ENCODE results near the gene RRBP1. TPM values are rescaled to one million over a fixed set of nuclear protein-coding genes. Genes with fewer than 3 reads are reported as not detected.

RRBP1 gene
- total RNA-seq, 1 donor from 2014 or later = 65.0 TPM

- Histone ChIP-seq H3K36me3 (ENCODE audit: control insufficient read depth, insufficient read depth, low read length) (peaks cover 58% of the 10 kb centered on the region), H3K4me3 (ENCODE audit: low read depth, low read length) (no peak overlapping the region), H3K27me3 (ENCODE audit: control insufficient read depth, insufficient read depth, low read length) (no peaks in the 10 kb centered on the region)
- DNase-seq (ENCODE audit: low read depth) = no peak
- FAIRE-seq = no peak
- TF ChIP-seq CTCF (IDR thresholded peaks at IDR 0.05; ENCODE audit: insufficient read depth, low read length, severe bottlenecking) = no peak
These were observed 47.2 kb downstream of the RRBP1 start for GRCh38 chr20:17634661-17635331.

- Histone ChIP-seq H3K36me3 (ENCODE audit: control insufficient read depth, insufficient read depth, low read length) (peaks cover 58% of the 10 kb centered on the region), H3K4me3 (ENCODE audit: low read depth, low read length) (no peak overlapping the region), H3K27me3 (ENCODE audit: control insufficient read depth, insufficient read depth, low read length) (no peaks in the 10 kb centered on the region)
- TF ChIP-seq CTCF (IDR thresholded peaks at IDR 0.05; ENCODE audit: insufficient read depth, low read length, severe bottlenecking) = no peak
- DNase-seq (ENCODE audit: low read depth) = no peak
- no peak for FAIRE-seq
These were observed 48.1 kb downstream of the RRBP1 start for GRCh38 chr20:17633850-17634500.

- DNase-seq (ENCODE audit: low read depth) (no peak), FAIRE-seq (peak; percentile 68)
- Histone ChIP-seq H3K27me3 (ENCODE audit: control insufficient read depth, insufficient read depth, low read length) (no peaks in the 10 kb centered on the region), H3K4me3 (ENCODE audit: low read depth, low read length) (no peak overlapping the region), H3K36me3 (ENCODE audit: control insufficient read depth, insufficient read depth, low read length) (peaks cover 59% of the 10 kb centered on the region)
- TF ChIP-seq CTCF (IDR thresholded peaks at IDR 0.05; ENCODE audit: insufficient read depth, low read length, severe bottlenecking) = no peak
These were observed 48.7 kb downstream of the RRBP1 start for GRCh38 chr20:17633221-17633849.

GRCh38 chr20:17631576-17632319, 50.3 kb downstream of the RRBP1 start:
- no peak for FAIRE-seq
- Histone ChIP-seq H3K4me3 (ENCODE audit: low read depth, low read length) (no peak overlapping the region), H3K36me3 (ENCODE audit: control insufficient read depth, insufficient read depth, low read length) (peaks cover 63% of the 10 kb centered on the region), H3K27me3 (ENCODE audit: control insufficient read depth, insufficient read depth, low read length) (no peaks in the 10 kb centered on the region)
- no peak for TF ChIP-seq CTCF (IDR thresholded peaks at IDR 0.05; ENCODE audit: insufficient read depth, low read length, severe bottlenecking)
- no peak for DNase-seq (ENCODE audit: low read depth)

GRCh38 chr20:17630806-17631195, 51.2 kb downstream of the RRBP1 start:
- DNase-seq (ENCODE audit: low read depth) (no peak), FAIRE-seq (no peak)
- no peak for TF ChIP-seq CTCF (IDR thresholded peaks at IDR 0.05; ENCODE audit: insufficient read depth, low read length, severe bottlenecking)
- peaks cover 58% of the 10 kb centered on the region for H3K36me3 ChIP-seq (ENCODE audit: control insufficient read depth, insufficient read depth, low read length)
- H3K27me3 ChIP-seq (ENCODE audit: control insufficient read depth, insufficient read depth, low read length) = no peaks in the 10 kb centered on the region
- H3K4me3 ChIP-seq (ENCODE audit: low read depth, low read length) = no peak overlapping the region
